HL-60 (cell line): ENCODE measurements around the gene ADGRE2.

Experiments
- GABPA ChIP-seq: IDR thresholded peaks from 2 replicates; pipeline ENCODE4 v1.6.1; 2012; ENCODE audit warnings: low read depth
- POLR2AphosphoS5 ChIP-seq: IDR thresholded peaks from 2 replicates; pipeline ENCODE4 v1.6.1; 2012; ENCODE audit warnings: low read depth
- TF ChIP-seq, protein P1 (sequence below): IDR thresholded peaks from one replicate; pipeline ENCODE4 v1.5.1; 2011; ENCODE audit warnings: low read length, control low read depth, inconsistent platforms; ENCODE audit not compliant: insufficient read depth
- TF ChIP-seq, protein P2 (sequence below): IDR thresholded peaks from 2 replicates; pipeline ENCODE4 v1.6.1; 2012; ENCODE audit warnings: low read depth; ENCODE audit not compliant: insufficient replicate concordance

DNA sequence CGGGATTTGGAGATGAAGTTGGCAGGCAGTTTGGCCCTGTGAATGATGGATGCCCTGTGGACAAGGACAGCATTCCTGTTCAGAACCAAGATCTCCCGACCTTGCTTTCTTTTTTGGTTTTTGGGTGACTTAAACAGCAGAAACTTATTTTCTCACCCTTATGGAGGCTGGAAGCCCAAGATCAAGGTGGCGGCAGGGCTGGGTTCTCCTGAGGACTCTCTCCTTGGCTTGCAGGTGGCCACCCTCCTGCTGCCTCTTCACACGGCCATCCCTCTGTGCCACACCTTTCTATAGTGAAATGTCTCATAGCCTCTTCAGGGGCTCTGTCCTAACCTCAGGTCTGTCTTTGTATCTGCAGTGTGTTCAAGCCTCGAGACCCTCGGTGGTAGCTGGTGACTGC, 74.5 kb downstream of the ADGRE2 start:
- TF ChIP-seq, protein P1, sequence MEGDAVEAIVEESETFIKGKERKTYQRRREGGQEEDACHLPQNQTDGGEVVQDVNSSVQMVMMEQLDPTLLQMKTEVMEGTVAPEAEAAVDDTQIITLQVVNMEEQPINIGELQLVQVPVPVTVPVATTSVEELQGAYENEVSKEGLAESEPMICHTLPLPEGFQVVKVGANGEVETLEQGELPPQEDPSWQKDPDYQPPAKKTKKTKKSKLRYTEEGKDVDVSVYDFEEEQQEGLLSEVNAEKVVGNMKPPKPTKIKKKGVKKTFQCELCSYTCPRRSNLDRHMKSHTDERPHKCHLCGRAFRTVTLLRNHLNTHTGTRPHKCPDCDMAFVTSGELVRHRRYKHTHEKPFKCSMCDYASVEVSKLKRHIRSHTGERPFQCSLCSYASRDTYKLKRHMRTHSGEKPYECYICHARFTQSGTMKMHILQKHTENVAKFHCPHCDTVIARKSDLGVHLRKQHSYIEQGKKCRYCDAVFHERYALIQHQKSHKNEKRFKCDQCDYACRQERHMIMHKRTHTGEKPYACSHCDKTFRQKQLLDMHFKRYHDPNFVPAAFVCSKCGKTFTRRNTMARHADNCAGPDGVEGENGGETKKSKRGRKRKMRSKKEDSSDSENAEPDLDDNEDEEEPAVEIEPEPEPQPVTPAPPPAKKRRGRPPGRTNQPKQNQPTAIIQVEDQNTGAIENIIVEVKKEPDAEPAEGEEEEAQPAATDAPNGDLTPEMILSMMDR = no peak
- TF ChIP-seq POLR2AphosphoS5 = no peak
- no peak for TF ChIP-seq GABPA
- TF ChIP-seq, protein P2, sequence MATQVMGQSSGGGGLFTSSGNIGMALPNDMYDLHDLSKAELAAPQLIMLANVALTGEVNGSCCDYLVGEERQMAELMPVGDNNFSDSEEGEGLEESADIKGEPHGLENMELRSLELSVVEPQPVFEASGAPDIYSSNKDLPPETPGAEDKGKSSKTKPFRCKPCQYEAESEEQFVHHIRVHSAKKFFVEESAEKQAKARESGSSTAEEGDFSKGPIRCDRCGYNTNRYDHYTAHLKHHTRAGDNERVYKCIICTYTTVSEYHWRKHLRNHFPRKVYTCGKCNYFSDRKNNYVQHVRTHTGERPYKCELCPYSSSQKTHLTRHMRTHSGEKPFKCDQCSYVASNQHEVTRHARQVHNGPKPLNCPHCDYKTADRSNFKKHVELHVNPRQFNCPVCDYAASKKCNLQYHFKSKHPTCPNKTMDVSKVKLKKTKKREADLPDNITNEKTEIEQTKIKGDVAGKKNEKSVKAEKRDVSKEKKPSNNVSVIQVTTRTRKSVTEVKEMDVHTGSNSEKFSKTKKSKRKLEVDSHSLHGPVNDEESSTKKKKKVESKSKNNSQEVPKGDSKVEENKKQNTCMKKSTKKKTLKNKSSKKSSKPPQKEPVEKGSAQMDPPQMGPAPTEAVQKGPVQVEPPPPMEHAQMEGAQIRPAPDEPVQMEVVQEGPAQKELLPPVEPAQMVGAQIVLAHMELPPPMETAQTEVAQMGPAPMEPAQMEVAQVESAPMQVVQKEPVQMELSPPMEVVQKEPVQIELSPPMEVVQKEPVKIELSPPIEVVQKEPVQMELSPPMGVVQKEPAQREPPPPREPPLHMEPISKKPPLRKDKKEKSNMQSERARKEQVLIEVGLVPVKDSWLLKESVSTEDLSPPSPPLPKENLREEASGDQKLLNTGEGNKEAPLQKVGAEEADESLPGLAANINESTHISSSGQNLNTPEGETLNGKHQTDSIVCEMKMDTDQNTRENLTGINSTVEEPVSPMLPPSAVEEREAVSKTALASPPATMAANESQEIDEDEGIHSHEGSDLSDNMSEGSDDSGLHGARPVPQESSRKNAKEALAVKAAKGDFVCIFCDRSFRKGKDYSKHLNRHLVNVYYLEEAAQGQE = no peak
